Measurements from ENCODE around the gene SMG6. TPM values are rescaled to one million over a fixed set of nuclear protein-coding genes. Genes with fewer than 3 reads are reported as not detected.
"Not testable (repeated sequence)": the region's sequence is repeated elsewhere in the genome, so short reads cannot be mapped to it uniquely, and the experiment has no call there.

The SMG6 gene
- total RNA-seq, 1 donor from 2014 or later = 31.6 TPM

DNA sequence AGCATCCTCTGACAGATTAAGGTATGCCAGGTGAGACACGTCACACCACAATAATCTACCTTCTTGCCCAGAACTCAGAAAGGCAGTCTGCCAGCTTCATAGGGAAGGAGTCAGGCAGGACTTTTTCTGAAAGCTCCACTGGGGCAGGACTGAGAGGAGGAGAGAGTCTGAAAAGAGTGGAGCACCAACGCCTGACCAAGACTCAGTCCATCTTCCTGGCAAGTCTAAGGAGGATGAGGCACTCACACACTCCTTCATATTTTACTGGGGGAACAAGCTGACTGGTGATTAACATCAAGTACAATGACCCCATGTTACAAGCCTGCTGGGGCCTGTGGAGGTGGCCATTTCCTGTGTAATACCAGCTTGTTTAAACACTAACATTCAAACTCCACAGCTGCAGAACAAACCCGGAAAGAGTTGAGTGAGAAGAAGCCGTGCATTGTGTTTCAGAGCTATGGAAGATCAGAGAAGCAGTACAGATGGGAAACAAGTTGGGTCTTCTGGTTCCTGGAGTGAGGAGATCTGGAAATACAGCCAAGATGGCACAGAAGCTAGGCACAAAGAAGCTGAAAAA, 126.3 kb downstream of the SMG6 start:
- Mint-ChIP-seq H3K36me3 (ENCODE audit: low read depth) (peaks cover 47% of the 10 kb centered on the region), H3K27me3 (no peaks in the 10 kb centered on the region), H3K9me3 (no peaks in the 10 kb centered on the region), H3K27ac (peak overlapping the region; percentile 5), H3K4me3 (no peak overlapping the region), H3K4me1 (peaks cover 42% of the 10 kb centered on the region)
- intact Hi-C loops (cut with micrococcal nuclease) = no loop called here
- no peak for DNase-seq

- no peaks in the 10 kb centered on the region for H3K27me3 Mint-ChIP-seq
- H3K4me1 Mint-ChIP-seq = peaks cover 35% of the 10 kb centered on the region
- intact Hi-C loops (cut with micrococcal nuclease) = no loop called here
- H3K9me3 Mint-ChIP-seq = no peaks in the 10 kb centered on the region
- no peak for DNase-seq
- H3K4me3 Mint-ChIP-seq = no peak overlapping the region
- peaks cover 42% of the 10 kb centered on the region for H3K36me3 Mint-ChIP-seq (ENCODE audit: low read depth)
- H3K27ac Mint-ChIP-seq = no peak overlapping the region
Measured at GRCh38 chr17:2176499-2177169, 127.0 kb downstream of the SMG6 start.

DNA sequence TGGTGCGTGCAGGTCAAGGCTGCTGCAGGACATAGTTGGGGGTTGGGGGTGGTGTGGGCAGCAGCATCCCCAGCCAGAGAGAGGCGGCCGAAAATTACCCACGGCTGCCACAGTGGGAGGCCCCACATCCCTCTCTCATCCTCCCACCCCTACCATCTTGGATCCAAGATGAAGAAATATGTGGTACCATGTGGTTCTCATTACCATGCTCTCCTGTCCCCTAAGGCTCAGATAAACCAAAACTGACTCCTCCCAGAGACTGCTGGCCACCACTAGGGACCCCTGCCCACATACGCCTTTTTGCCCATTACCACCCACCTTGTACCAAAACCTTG, 128.3 kb downstream of the SMG6 start:
- H3K27ac Mint-ChIP-seq = no peak overlapping the region

DNA sequence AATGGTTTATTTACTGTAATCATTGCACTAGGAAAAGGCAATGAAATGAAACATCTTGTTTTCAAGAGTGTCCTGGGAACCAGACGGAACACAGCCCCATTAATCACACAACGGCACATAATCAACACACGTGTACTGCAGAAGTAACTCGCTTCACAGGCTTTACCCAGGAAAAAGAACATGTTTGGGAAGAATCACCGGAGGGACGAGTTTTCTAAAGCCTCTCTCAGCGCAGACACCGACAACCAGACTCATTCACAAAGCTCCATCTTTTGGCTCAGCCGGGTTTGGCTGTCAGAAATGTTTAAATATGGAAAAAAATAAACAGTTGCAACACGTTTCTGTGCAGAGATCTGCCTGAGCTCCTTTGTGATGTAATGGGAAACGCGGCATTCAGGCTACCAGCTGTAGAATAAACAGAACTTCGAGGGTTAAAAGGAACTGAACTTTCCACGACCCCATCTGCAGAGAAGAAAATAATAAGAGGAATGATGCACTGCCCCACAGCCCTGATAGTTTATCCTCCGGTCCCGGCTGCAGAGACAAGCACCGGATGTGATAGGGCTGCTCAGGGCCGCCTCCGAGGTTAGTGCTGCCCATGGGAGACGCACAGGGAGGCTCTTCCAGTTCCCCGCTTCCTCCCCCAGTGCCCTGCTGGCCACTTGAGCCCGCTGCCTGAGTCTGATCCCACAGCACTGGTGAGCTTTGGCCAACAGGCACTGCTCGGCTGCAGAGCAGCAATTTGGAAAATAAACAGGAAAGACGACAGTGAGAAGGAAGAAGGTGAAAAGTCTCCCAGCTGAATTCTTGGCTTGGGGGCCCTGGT, 128.9 kb downstream of the SMG6 start:
- DNase-seq = no peak
- H3K9me3 Mint-ChIP-seq = no peaks in the 10 kb centered on the region
- H3K27me3 Mint-ChIP-seq = no peaks in the 10 kb centered on the region
- H3K27ac Mint-ChIP-seq = no peak overlapping the region
- H3K4me1 Mint-ChIP-seq = peaks cover 24% of the 10 kb centered on the region
- intact Hi-C loops (cut with micrococcal nuclease) = loop anchor here (5.0 kb wide), 1 partner anchor 37 kb away; no protein-coding TSS in a partner anchor
- H3K36me3 Mint-ChIP-seq (ENCODE audit: low read depth) = peaks cover 43% of the 10 kb centered on the region
- H3K4me3 Mint-ChIP-seq = no peak overlapping the region

More for the DNA sequence above, 128.3 kb downstream of the SMG6 start:
- intact Hi-C loops (cut with micrococcal nuclease) = no loop called here
- no peak for DNase-seq
- Mint-ChIP-seq H3K27me3 (no peaks in the 10 kb centered on the region), H3K36me3 (ENCODE audit: low read depth) (peaks cover 44% of the 10 kb centered on the region), H3K9me3 (no peaks in the 10 kb centered on the region), H3K4me3 (no peak overlapping the region), H3K4me1 (peaks cover 27% of the 10 kb centered on the region)

DNA sequence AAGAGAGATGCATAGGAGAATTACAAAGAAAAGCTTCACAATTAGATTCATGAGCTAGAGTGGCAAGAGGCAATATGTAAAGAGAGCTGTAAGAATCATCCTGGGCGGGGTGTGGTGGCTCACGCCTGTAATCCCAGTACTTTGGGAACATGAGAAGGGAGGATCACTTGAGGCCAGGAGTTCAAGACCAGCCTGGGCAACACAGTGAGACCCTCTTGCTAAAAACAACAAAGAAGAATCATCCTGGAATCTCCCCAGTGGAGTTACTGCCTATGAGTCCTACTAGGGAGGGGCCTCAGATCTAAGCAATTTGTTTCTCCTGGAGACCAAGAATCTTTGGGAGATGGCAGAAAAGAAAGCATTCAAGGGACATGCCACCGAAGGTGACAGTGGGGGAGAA, 129.6 kb downstream of the SMG6 start:
- Mint-ChIP-seq H3K27ac (no peak overlapping the region), H3K27me3 (no peaks in the 10 kb centered on the region), H3K4me1 (peaks cover 24% of the 10 kb centered on the region), H3K36me3 (ENCODE audit: low read depth) (peaks cover 47% of the 10 kb centered on the region), H3K4me3 (no peak overlapping the region), H3K9me3 (no peaks in the 10 kb centered on the region)
- DNase-seq = no peak
- intact Hi-C loops (cut with micrococcal nuclease) = loop anchor here (5.0 kb wide), 1 partner anchor 37 kb away; no protein-coding TSS in a partner anchor

DNA sequence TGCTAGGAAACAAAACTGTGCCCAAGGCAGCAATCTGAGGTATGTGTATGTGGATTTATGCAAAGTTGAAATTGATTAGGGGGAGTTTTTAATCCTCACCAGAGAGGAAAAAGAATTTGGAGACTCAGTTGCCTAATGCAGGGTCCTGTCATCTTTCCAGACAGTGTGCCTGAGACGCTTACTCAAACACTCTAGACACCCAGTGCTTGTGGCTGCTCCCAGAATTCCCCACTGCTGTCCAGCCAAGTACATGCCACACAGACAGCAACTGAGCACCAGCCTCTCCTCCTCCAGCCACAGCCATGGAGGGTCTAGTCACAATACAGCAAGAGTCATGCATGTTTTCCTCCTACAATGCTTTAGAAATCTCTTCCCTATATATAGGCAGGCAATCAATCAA, 130.6 kb downstream of the SMG6 start:
- Mint-ChIP-seq H3K4me3 (no peak overlapping the region), H3K4me1 (peaks cover 24% of the 10 kb centered on the region), H3K36me3 (ENCODE audit: low read depth) (peaks cover 46% of the 10 kb centered on the region), H3K27me3 (no peaks in the 10 kb centered on the region), H3K27ac (no peak overlapping the region), H3K9me3 (no peaks in the 10 kb centered on the region)
- no peak for DNase-seq
- intact Hi-C loops (cut with micrococcal nuclease) = loop anchor here (5.0 kb wide), 1 partner anchor 36 kb away; no protein-coding TSS in a partner anchor

DNA sequence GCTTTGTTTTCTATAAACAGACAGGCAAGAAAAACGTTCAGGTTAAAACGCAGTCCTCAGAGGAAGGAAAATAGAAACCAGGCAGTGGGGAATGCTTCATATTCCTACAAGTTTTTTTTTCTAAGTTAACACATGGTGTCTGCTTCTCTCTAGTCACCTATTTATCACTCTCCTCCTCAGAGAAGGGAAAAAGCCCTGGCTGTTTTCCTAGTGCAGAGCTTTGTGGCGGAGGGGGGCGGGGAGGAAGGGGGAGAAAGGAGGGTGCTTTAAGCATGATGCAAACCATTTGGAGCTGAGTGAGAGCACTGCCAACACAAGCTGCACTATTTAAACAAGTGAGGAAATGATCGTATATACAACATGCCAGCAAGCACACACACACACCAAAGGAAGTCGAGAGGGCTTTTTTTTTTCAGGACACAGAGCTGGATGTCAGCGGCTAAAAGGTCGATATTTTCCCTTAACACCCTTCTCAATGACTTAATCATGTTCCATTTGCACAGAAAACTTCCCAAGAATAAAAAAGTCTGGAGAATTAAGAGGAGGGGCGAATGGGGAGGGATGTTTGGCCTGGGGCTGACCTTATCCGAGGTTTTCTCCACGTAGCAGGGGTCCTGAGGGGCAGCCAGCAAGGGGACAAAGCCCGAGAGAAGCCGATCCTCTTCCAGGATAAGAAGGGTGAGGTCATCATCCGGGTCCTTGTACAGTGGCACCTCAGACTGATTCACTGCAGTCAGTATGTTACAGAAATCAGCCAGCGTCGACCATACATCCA, 131.3 kb downstream of the SMG6 start:
- intact Hi-C loops (cut with micrococcal nuclease) = loop anchor here (5.0 kb wide), 1 partner anchor 35 kb away; no protein-coding TSS in a partner anchor
- Mint-ChIP-seq H3K27me3 (no peaks in the 10 kb centered on the region), H3K36me3 (ENCODE audit: low read depth) (peaks cover 39% of the 10 kb centered on the region), H3K4me1 (peaks cover 21% of the 10 kb centered on the region), H3K9me3 (no peaks in the 10 kb centered on the region), H3K27ac (no peak overlapping the region), H3K4me3 (no peak overlapping the region)
- DNase-seq = no peak

GRCh38 chr17:2171702-2172076, 131.9 kb downstream of the SMG6 start:
- no peaks in the 10 kb centered on the region for H3K9me3 Mint-ChIP-seq
- peaks cover 39% of the 10 kb centered on the region for H3K36me3 Mint-ChIP-seq (ENCODE audit: low read depth)
- no peak overlapping the region for H3K4me3 Mint-ChIP-seq
- peaks cover 19% of the 10 kb centered on the region for H3K4me1 Mint-ChIP-seq
- intact Hi-C loops (cut with micrococcal nuclease) = loop anchor here (5.0 kb wide), 1 partner anchor 34 kb away; no protein-coding TSS in a partner anchor
- no peak overlapping the region for H3K27ac Mint-ChIP-seq
- no peak for DNase-seq
- H3K27me3 Mint-ChIP-seq = no peaks in the 10 kb centered on the region

GRCh38 chr17:2170023-2170422, 133.6 kb downstream of the SMG6 start:
- H3K4me3 Mint-ChIP-seq = no peak overlapping the region
- H3K4me1 Mint-ChIP-seq = peaks cover 9% of the 10 kb centered on the region
- H3K27me3 Mint-ChIP-seq = no peaks in the 10 kb centered on the region
- peaks cover 38% of the 10 kb centered on the region for H3K36me3 Mint-ChIP-seq (ENCODE audit: low read depth)
- H3K9me3 Mint-ChIP-seq = no peaks in the 10 kb centered on the region
- intact Hi-C loops (cut with micrococcal nuclease) = loop anchor here (5.0 kb wide), 1 partner anchor 33 kb away; no protein-coding TSS in a partner anchor
- H3K27ac Mint-ChIP-seq = no peak overlapping the region
- peak; percentile 73 for DNase-seq

DNA sequence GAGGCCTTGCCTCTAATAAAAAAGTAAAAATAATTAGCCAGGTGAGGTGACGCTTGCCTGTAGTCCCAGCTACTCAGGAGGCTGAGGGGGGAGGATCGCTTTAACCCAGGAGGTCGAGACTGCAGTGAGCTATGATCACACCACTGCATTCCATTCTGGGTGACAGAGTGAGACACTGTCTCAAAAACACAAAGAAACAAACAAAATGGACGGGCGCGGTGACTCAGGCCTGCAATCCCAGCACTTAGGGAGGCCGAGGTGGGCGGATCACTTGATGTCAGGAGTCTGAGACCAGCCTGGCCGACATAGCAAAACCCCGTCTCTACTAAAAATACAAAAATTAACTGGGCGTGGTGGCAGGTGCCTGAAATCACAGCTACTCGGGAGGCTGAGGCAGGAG, 137.9 kb downstream of the SMG6 start:
- H3K9me3 Mint-ChIP-seq; H3K4me1 Mint-ChIP-seq; DNase-seq; H3K4me3 Mint-ChIP-seq; H3K27ac Mint-ChIP-seq; intact Hi-C loops (cut with micrococcal nuclease); H3K27me3 Mint-ChIP-seq: not testable (repeated sequence)
- H3K36me3 Mint-ChIP-seq (ENCODE audit: low read depth) = peaks cover 26% of the 10 kb centered on the region

DNA sequence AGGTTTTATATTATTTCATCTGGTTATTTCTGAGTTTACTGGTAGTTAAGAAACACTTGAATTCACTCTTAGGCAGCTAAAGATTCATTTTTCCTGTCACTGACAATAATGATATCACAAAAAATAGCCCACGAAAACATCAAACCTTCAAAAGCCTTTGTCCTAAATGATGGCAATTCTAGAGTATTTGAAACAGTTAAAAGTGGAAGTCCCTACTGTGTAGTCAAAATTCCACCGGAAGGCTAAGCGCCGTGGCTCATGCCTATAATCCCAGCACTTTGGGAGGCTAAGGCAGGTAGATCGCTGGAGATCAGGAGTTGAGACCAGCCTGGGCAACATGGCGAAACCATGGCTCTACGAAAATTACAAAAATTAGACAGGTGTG, 145.2 kb downstream of the SMG6 start:
- Mint-ChIP-seq H3K4me3 (no peak overlapping the region), H3K9me3 (no peaks in the 10 kb centered on the region), H3K4me1 (peaks cover 33% of the 10 kb centered on the region), H3K36me3 (ENCODE audit: low read depth) (peaks cover 27% of the 10 kb centered on the region), H3K27me3 (no peaks in the 10 kb centered on the region), H3K27ac (peak overlapping the region; percentile 34)
- intact Hi-C loops (cut with micrococcal nuclease) = loop anchor here (5.0 kb wide), 3 partner anchors 64 to 84 kb away; no protein-coding TSS in a partner anchor
- no peak for DNase-seq

GRCh38 chr17:2157675-2158395, 145.8 kb downstream of the SMG6 start:
- no peak for DNase-seq
- intact Hi-C loops (cut with micrococcal nuclease) = loop anchor here (5.0 kb wide), 3 partner anchors 64 to 84 kb away; no protein-coding TSS in a partner anchor
- Mint-ChIP-seq H3K27me3 (no peaks in the 10 kb centered on the region), H3K36me3 (ENCODE audit: low read depth) (peaks cover 31% of the 10 kb centered on the region), H3K4me3 (peak overlapping the region; percentile 21), H3K4me1 (peaks cover 33% of the 10 kb centered on the region), H3K9me3 (no peaks in the 10 kb centered on the region), H3K27ac (peak overlapping the region; percentile 60)

GRCh38 chr17:2157081-2157480, 146.5 kb downstream of the SMG6 start:
- peak overlapping the region; percentile 58 for H3K27ac Mint-ChIP-seq
- H3K9me3 Mint-ChIP-seq = no peaks in the 10 kb centered on the region
- H3K27me3 Mint-ChIP-seq = no peaks in the 10 kb centered on the region
- H3K36me3 Mint-ChIP-seq (ENCODE audit: low read depth) = peaks cover 34% of the 10 kb centered on the region
- H3K4me3 Mint-ChIP-seq = peak overlapping the region; percentile 21
- peaks cover 33% of the 10 kb centered on the region for H3K4me1 Mint-ChIP-seq
- no peak for DNase-seq
- intact Hi-C loops (cut with micrococcal nuclease) = loop anchor here (5.0 kb wide), 3 partner anchors 65 to 85 kb away; no protein-coding TSS in a partner anchor

All from activated CD4-positive, alpha-beta T cell treated with anti-CD3 and anti-CD28 coated beads, Interleukin-2, amount 10 ng/mL, durations not matched to agents 24 days and 14 days (primary cell).